Keratinocyte (primary cell): ENCODE data around the gene HIVEP1. TPM values are rescaled to one million over a fixed set of nuclear protein-coding genes. Genes with fewer than 3 reads are reported as not detected.

Experiments
- DNase-seq: peaks from one replicate; pipeline ENCODE4 v3.0.0-alpha.2; 2011; ENCODE audit warnings: low read depth, missing footprints, low spot score
- FAIRE-seq: peaks from 2 replicates; lab custom pipeline; 2011; peaks lifted over from hg19 to GRCh38; lab: Jason Lieb, UNC
- H2AFZ ChIP-seq: 2 replicates; pipeline ENCODE4 v1.6.0; 2012; ENCODE audit warnings: low read length, control low read depth, inconsistent platforms; ENCODE audit not compliant: control insufficient read depth
- H3K27ac ChIP-seq: 2 replicates; pipeline ENCODE4 v1.5.1; 2011; ENCODE audit warnings: low read length; ENCODE audit not compliant: control insufficient read depth, insufficient read depth
- H3K27me3 ChIP-seq: 3 replicates; pipeline ENCODE4 v1.6.0; 2011; ENCODE audit warnings: low read length; ENCODE audit not compliant: control insufficient read depth, insufficient read depth; ENCODE audit errors: extremely low read depth
- H3K36me3 ChIP-seq, 2 experiments: 2 replicates in 1 of 2; 3 replicates in 1 of 2; pipeline ENCODE4 v1.5.1; 2011; ENCODE audit warnings: low read length in 2 of 2, mild to moderate bottlenecking in 1 of 2; ENCODE audit not compliant: control insufficient read depth in 2 of 2, insufficient read depth in 2 of 2; ENCODE audit errors: extremely low read depth in 1 of 2
- H3K4me1 ChIP-seq: 3 replicates; pipeline ENCODE4 v1.5.1; 2011; ENCODE audit warnings: low read length; ENCODE audit not compliant: control insufficient read depth, insufficient read depth; ENCODE audit errors: extremely low read depth
- H3K4me2 ChIP-seq: 3 replicates; pipeline ENCODE4 v1.6.0; 2011; ENCODE audit warnings: low read depth, low read length; ENCODE audit not compliant: control insufficient read depth, insufficient read depth; ENCODE audit errors: extremely low read depth
- H3K4me3 ChIP-seq, 3 experiments: fragments of 200-600 bp in 1 of 3; sonication (generic) in 1 of 3; 2 replicates in 2 of 3; 3 replicates in 1 of 3; pipeline ENCODE4 v1.5.1; 2011 to 2016; ENCODE audit warnings: low read length in 3 of 3, mild to moderate bottlenecking in 3 of 3, control low read depth in 2 of 3, inconsistent platforms in 1 of 3, low read depth in 1 of 3, mixed read lengths in 1 of 3, mixed run types in 1 of 3, moderate library complexity in 1 of 3; ENCODE audit not compliant: control insufficient read depth in 2 of 3, insufficient read depth in 2 of 3; ENCODE audit errors: extremely low read depth in 1 of 3
- H3K79me2 ChIP-seq: 2 replicates; pipeline ENCODE4 v1.6.0; 2012; ENCODE audit warnings: low read length; ENCODE audit not compliant: control insufficient read depth, insufficient read depth
- H3K9ac ChIP-seq: 3 replicates; pipeline ENCODE4 v1.6.0; 2011; ENCODE audit warnings: low read length; ENCODE audit not compliant: control insufficient read depth, insufficient read depth; ENCODE audit errors: extremely low read depth
- H3K9me1 ChIP-seq: 3 replicates; pipeline ENCODE4 v1.6.0; 2011; ENCODE audit warnings: low read length; ENCODE audit not compliant: control insufficient read depth, insufficient read depth; ENCODE audit errors: extremely low read depth
- H3K9me3 ChIP-seq: 2 replicates; pipeline ENCODE4 v1.5.1; 2012; ENCODE audit warnings: low read depth, low read length; ENCODE audit not compliant: control insufficient read depth
- H4K20me1 ChIP-seq: 3 replicates; pipeline ENCODE4 v1.6.0; 2011; ENCODE audit warnings: low read length; ENCODE audit not compliant: control insufficient read depth, insufficient read depth; ENCODE audit errors: extremely low read depth
- EZH2 ChIP-seq: IDR thresholded peaks from one replicate; pipeline ENCODE4 v1.6.1; 2012; ENCODE audit warnings: inconsistent platforms, mild to moderate bottlenecking, low read length, moderate library complexity
- dilution Hi-C: fragments of 300-500 bp; cut with MboI; formaldehyde crosslinking; loops from one replicate; pipeline ENCODE4 v1.7.0; 2020; ENCODE audit warnings: low sequenced_read_pairs; ENCODE audit not compliant: extremely low pct_ligation_motif_present
- polyA plus RNA-seq, 5 experiments: library from polyadenylated mRNA; depleted of rRNA in 3 of 5; stranded (reverse) in 3 of 5; stranded (forward) in 1 of 5; unstranded in 1 of 5; fragments of >200 nt; gene quantifications; 1 replicate in 1 of 5; 2 replicates in 3 of 5; 3 replicates in 1 of 5; pipeline versions ENCODE4 v1.2.1 to v1.2.3, GENCODE V29; 2011 to 2012; ENCODE audit warnings: missing spikeins in 2 of 5, low read depth in 1 of 5, low replicate concordance in 1 of 5
- TF ChIP-seq, protein P1 (sequence below), 3 experiments: IDR thresholded peaks in 1 of 3; conservative IDR thresholded peaks in 1 of 3; optimal IDR thresholded peaks in 1 of 3; 2 replicates in 2 of 3; 3 replicates in 1 of 3; pipeline versions ENCODE3 to v1.5.1; 2011; ENCODE audit warnings: low read length in 3 of 3, mild to moderate bottlenecking in 3 of 3, moderate library complexity in 2 of 3, control low read depth in 1 of 3, inconsistent platforms in 1 of 3; ENCODE audit not compliant: insufficient read depth in 2 of 3; ENCODE audit errors: extremely low read depth in 1 of 3

Gene HIVEP1
- polyA plus RNA-seq, 1 donor (not counting 4 experiments of a cell fraction or from before 2014, with no cell fraction given) = 13.7 TPM

- no peak for FAIRE-seq
- Histone ChIP-seq H3K4me3 (no peak overlapping the region), H3K9ac (no peak overlapping the region), H4K20me1 (no peaks in the 10 kb centered on the region), H2AFZ (no peak overlapping the region), H3K36me3 (peaks cover 2 to 3% of the 10 kb centered on the region in 2 experiments), H3K27ac (no peak overlapping the region), H3K4me2 (no peak overlapping the region), H3K79me2 (peaks cover 49% of the 10 kb centered on the region), H3K4me1 (peaks cover 13% of the 10 kb centered on the region), H3K9me1 (no peaks in the 10 kb centered on the region), H3K27me3 (no peaks in the 10 kb centered on the region), H3K9me3 (no peaks in the 10 kb centered on the region)
- TF ChIP-seq, protein P1, sequence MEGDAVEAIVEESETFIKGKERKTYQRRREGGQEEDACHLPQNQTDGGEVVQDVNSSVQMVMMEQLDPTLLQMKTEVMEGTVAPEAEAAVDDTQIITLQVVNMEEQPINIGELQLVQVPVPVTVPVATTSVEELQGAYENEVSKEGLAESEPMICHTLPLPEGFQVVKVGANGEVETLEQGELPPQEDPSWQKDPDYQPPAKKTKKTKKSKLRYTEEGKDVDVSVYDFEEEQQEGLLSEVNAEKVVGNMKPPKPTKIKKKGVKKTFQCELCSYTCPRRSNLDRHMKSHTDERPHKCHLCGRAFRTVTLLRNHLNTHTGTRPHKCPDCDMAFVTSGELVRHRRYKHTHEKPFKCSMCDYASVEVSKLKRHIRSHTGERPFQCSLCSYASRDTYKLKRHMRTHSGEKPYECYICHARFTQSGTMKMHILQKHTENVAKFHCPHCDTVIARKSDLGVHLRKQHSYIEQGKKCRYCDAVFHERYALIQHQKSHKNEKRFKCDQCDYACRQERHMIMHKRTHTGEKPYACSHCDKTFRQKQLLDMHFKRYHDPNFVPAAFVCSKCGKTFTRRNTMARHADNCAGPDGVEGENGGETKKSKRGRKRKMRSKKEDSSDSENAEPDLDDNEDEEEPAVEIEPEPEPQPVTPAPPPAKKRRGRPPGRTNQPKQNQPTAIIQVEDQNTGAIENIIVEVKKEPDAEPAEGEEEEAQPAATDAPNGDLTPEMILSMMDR (optimal IDR thresholded peaks at IDR 0.05 in 1 of 3, IDR thresholded peaks at IDR 0.05 in 1 of 3, conservative IDR thresholded peaks at IDR 0.05 in 1 of 3; ENCODE audit: extremely low read depth in 1 of 3, insufficient read depth in 2 of 3, low read length in 3 of 3) = no peak
- TF ChIP-seq EZH2 = no peak
- DNase-seq = no peak
- dilution Hi-C loops = no loop called here
Observed at GRCh38 chr6:12047304-12047703, 35.2 kb downstream of the HIVEP1 start.

- no peak overlapping the region for H2AFZ ChIP-seq
- no peaks in the 10 kb centered on the region for H3K9me1 ChIP-seq
- H3K9ac ChIP-seq = no peak overlapping the region
- FAIRE-seq (no peak), DNase-seq (no peak)
- no peak overlapping the region for H3K27ac ChIP-seq
- H3K4me3 ChIP-seq = no peak overlapping the region
- dilution Hi-C loops = no loop called here
- peaks cover 47% of the 10 kb centered on the region for H3K79me2 ChIP-seq
- no peak overlapping the region for H3K4me2 ChIP-seq
- peaks cover 2 to 3% of the 10 kb centered on the region in 2 experiments for H3K36me3 ChIP-seq
- no peaks in the 10 kb centered on the region for H3K27me3 ChIP-seq
- no peaks in the 10 kb centered on the region for H3K9me3 ChIP-seq
- no peak for TF ChIP-seq EZH2
- TF ChIP-seq, protein P1 (optimal IDR thresholded peaks at IDR 0.05 in 1 of 3, IDR thresholded peaks at IDR 0.05 in 1 of 3, conservative IDR thresholded peaks at IDR 0.05 in 1 of 3; ENCODE audit: extremely low read depth in 1 of 3, insufficient read depth in 2 of 3, low read length in 3 of 3) = no peak
- no peaks in the 10 kb centered on the region for H4K20me1 ChIP-seq
- H3K4me1 ChIP-seq = peaks cover 13% of the 10 kb centered on the region
Observed at GRCh38 chr6:12047792-12048432, 35.8 kb downstream of the HIVEP1 start.
